HG02970 (cell line): ENCODE results near the gene FGF9.

ENCODE experiments used
- ATAC-seq: cut with Tn5 transposase; IDR thresholded peaks from one replicate; pipeline ENCODE4 v1.9.1; 2021; ENCODE audit warnings: mild to moderate bottlenecking, moderate library complexity, moderate number of reproducible peaks; ENCODE audit not compliant: unreplicated experiment, low FRiP score

Gene FGF9

DNA sequence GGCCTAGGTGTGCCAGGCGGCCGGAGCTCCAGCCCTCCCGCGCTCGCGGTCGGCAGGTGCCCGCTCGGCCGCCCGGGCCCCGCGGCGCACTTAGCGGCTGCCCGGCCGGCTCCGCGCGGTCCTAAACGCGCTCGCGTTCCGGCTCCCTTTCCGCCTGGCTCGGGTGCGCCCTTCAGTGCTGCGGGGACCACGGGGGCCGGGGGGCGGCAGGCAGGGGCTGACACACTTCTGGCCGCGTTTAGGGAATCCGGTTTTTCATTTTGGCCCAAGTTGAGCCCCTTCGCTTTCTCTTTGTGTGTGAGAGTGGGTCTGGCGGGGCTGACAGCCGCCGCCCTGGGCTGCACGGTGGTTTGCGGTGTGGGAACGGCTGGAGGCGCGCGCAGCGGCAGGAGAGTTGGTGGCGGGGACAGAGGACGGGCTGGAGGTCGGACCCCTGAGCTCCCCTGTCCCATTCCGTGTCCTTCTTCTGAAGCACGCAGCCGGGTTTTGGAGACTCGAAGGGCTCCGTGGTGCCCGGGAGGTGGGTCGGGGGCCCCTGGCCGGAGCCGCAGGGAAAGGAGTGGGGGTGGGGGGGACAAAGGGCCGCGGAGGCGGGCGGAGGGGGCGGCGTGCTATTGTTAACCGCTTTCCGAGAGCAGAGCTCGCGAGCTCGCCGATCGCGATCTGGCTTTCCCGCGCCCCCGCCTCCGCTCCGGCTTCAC lies 3.1 kb downstream of the FGF9 start:
- ATAC-seq = no peak

DNA sequence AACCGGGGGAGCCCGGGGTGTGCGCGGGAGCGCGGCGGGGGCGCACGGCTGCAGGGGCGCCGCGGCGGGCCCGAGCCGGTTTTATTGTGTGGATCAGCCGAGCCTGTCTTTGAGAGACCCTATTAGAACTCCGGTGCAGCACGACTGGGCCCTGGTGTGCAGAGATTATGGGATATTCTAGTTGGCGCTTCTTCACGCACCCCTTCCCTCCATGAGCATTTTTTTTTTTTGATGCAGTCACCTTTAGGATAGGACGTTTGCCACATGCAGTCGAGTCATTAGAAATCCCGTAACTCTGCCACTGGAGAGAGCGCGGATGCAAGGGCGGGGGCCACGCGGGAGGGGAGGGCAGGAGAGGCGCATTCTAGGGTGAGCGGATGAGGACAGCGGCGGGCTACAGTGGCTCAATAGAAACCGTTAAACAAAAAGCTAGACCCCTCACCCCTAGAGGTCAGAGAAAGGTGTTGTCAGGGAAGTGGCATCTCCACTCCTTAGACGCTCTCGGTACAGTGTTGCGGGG lies 3.7 kb downstream of the FGF9 start:
- ATAC-seq = no peak

DNA sequence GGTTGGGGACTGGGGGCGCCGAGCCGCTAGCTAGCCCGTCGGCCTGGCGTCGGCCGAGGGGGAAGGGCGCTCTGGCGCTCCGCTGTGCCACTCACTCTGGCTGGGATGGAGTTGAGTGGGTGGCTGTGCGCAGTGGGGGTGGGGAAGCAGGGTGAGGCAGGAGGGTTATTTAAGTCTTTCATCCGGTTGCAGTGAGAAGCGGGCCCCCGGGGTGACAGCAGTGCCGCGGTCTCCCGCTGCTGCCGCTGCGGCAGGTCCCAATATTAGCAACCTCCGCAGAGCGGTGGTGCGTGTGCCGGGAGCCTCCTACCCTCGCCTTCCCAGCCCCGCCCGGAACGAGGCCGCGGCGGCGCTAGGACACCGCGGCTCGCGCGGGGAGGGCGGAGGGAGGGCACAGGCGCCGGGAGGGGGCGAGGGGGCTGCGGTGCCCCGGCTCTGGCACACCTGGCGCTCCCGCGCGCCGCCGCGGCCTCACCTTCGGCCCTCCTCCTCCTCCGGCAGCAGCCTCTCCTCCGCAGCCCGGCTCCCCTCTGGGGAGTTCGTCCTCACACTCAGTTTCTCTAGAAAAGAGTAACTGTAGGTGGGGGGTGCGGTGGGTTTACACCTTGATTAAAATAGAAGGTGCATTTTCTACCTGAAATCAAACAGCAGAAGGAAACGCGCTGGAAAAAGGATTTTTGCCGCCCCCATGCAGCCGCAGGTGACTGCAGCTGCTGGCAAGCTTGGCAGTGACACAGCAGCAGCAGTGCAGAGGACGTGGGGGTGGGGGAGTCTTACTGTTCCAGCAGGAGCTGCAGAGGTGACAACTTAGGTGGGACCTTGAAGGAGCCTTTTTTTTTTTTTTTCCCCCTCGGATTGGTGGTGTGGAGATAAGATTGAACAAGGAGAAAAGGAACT lies 4.5 kb downstream of the FGF9 start:
- no peak for ATAC-seq

DNA sequence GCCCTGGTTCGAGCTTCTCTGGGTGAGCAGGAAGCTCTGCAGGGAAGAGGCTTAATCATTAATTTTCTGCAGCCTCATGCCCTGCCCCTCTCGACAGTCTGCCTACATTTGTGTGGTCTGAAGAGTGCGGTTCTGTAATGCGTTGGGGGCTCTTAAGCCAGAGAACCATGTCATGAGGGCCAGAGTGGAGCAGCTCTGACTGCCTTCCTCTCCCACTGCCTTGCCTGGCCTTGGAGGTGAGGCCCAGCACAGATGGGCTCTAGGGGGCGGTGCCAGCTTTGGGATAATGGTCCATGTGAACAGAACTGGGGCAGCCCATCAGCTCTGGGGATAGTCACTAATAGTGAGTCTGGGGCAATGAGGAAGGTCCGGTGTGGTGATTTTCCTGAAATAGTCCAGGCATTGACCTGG lies 5.7 kb downstream of the FGF9 start:
- no peak for ATAC-seq

DNA sequence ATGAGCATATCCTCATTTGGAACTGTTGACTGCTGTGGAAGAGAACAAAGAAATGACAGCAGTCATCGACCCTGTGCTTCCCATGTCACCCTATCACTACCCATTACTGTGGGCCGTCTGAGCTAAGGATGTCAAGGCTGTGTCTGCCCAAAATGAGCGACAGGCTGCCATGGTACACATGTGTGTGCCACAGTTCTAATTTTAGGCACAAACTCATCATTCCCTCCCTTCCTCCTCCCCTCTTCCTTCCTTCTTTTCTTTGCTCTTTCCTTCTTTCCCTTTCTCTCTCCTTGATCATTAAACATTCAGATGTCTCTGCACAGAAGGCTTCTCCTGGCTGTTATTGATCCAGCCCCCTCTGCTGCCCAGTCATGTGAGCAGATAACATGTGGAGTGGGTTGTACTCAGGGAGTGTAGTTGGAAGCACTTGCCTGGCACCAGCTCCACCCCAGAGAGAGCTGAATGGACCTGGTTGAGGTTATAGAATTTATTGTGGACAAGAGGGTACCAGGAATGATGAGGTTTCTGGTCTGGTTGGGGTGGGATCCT lies 6.3 kb downstream of the FGF9 start:
- no peak for ATAC-seq

DNA sequence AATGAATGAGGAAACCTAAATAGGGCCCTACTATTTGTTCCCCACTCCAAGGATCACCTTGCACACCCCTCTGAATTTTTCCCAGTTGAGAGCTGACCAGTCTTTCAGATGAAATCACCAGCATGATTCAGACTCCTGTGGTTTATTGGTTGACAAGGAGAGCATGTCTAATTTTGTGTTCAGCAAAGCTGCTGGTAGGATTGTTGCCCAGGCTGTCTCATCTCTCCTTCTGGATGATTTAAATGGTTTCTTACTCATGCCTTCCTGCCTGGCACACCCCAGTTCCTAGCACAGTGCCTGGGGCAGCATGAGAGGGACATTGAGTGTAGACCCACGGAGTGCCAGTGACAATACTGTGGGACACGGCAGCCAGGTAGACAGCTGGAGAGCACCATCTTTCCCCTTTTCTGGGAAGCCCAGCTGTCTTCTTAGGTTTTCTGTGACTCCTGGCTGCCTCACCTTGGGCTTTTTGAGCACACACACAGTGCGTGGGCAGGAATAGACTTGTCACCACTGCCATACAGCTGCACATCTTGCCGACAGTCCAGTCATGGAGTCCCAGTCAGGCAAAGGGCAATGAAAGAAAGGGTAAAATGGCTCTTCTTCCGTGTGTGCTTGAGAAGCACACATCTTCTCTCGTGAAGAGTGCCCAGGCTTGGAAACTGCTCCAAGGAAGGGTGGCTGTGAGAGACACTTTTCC lies 12.3 kb downstream of the FGF9 start:
- no peak for ATAC-seq

DNA sequence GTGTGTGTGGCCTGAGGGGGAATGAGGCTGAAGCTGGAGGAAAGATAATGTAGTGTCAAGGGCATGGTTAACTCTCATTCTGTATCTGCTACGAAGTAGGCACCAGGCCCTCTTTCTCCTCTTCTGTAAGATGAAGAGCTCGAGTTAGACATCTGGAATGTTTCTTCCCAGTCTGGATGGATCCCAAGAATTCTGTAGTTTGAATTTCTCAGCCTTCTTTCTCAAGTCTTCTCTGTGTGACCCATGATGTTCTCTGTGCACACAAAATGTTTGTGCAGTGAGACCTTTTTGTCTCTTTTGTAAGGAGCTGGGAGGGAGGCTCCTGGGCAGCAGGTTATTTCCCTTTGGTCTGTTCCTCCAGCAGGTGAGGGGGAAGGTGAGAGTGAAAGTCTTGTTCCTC lies 13.7 kb downstream of the FGF9 start:
- no peak for ATAC-seq

DNA sequence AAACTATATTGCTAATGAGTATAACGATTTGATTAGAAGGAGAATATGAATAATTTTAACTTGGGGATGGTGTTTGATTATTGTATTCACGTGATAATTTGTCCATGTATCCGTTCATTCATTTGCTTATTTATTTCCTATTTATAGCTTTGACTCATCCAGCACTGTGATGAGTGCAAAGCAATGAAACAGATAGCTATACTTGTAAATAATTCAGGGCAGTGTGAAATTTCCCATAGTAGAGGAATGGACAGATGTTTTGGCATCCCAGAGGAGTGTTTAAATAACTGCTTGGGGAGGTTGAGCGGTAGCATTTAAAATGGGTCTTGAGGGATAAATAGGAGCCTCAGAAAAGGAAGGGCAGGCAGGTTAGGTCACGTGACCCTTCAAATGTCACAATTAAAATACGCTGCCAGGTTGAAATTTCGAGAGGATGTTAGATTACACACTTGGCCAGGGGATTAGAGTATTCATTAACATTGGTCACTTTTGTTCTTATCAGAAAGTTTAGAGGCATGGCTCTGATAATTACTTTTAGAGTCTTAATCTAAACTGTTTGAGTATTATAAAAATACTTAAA lies 14.7 kb downstream of the FGF9 start:
- ATAC-seq = no peak

DNA sequence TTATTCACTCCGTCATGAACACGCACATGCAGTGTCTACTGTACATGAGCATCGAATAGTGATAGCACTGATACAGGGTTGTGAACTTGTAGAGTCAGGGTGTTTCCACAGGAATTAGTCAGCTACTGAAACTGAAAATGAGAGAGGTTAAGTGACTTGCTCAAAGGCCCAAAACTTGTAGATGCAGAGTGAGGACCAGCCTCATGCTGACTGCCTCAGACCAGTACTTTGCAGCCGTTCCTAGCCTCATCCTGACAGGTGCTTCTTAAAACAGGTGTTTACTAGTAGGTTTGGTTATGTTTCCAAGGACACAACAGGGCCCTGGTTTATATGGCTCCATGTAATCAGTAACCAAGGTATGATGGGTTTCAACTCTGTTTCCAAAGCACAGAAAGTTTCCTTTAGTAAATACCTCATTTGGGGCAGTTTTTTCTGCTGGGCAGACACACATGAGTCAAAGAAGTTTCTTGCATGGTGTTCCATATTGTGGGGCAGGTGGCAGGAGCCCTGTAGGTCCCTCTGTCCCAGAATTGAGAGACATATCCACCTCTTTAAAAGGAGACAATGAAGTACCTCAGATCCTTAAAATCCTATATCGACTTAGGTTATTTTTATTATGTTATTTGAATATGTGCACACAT lies 16.0 kb downstream of the FGF9 start:
- peak; percentile 82 for ATAC-seq

DNA sequence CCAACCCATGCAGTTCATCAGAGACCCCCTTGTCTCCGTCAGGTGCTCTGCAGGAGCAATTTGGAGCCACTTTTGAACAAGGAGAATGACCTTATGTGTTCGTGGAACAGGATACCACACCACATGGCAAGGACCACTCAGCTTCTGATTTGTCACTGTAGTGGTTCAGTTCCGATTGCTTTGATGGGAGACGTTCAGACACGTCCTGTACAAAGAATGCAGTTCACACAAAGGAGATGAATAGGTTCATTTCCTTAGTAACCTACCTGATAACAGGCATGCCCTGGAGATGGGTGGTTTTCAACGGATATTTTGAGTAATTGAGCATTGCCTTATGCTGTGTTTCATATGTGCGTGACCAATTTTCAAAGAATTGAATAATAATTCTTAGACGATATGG lies 17.2 kb downstream of the FGF9 start:
- no peak for ATAC-seq

DNA sequence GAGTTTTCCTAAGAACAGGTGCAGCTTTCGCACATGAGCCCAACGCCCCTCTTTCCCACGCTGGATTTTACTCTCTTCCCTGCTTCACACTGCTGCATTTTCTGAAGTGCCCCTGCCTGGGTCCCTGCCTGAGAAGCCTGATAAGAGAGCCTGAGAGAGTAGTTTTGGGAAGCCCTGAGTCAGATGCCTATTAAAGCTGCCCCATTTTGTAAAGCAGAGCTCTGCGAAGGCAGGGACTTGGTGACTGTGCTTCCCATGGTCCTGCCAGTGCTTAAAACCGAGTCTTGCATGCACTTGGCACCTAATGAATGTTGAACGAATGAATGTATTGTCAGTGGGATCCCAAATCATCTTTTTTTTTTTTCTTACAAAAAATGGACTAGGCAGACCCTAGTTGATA lies 18.2 kb downstream of the FGF9 start:
- ATAC-seq = no peak

DNA sequence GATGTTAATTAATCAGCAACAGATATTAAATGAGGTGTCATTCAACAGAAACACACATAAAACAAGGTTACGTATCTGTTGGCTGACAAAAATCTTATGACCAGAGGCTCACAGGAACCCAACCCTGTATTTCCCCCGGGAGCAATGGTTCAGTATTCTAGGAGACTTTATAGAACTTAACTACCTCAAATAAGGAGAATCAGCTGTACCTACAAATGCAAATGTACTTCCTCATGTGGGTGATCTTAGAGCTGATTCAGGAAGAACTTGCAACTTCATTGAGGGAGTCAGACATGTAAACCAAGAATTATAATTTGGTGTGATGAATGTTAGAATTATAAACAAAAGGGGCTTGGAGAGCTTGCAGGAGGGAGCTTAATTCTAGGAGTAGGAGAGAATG lies 20.1 kb downstream of the FGF9 start:
- ATAC-seq = no peak

DNA sequence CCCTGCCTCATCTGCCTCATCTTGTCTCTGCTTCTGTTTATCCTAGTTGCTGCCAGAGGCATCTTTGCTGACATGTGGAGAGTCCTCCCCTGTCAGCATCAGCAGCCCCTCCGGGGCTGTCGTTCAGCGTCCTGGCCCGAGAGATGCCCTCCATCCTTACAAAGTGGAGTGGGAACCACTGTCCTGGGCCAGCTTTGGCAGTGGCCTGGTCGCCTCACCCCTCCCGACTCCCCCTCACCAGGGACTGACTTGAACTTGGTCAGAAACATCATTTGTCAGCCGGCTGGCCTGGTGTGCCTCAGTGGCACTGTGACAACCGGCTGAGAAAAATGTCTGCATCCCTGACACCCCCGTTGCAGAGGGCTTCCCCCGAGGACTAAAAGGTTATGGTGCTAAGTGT lies 20.6 kb downstream of the FGF9 start:
- ATAC-seq = no peak

DNA sequence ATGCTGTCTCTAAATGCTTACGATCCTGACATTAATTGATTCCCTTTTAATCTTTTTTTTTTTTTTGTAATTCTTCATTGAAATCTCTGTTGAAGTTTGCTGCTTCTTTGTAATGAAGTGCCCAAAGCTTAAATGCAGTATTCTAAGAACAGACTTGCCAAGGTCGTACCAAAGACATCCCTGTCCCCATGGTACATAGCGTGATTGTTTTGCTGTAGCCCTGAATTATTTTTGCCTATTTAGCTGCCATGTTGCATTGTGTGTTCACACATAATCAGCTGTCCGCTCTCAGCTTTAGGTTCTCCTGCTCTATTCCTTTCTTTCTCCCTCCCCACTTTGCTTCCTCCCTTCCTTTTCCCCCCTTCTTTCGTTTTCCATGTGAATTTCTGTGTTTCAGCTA lies 21.1 kb downstream of the FGF9 start:
- ATAC-seq = no peak

DNA sequence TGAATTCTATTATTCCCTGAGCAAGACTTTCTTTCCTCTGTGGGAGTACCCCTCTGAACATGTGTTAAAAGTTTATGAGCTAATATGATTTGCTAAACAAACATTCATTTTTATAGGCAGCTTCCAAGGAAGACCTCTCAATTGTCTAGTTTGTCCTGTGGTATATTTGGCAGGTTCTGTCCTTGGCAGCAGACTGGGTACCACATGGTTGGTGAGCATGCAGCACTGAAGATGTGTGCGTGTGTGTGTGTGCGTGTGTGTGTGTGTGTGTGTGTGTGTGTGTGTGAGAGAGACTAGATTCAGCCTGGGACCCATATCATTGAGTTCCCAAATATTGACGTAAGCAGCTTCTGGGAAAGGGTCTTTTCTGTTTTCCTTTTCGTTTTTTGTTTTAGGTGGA lies 24.0 kb downstream of the FGF9 start:
- no peak for ATAC-seq

DNA sequence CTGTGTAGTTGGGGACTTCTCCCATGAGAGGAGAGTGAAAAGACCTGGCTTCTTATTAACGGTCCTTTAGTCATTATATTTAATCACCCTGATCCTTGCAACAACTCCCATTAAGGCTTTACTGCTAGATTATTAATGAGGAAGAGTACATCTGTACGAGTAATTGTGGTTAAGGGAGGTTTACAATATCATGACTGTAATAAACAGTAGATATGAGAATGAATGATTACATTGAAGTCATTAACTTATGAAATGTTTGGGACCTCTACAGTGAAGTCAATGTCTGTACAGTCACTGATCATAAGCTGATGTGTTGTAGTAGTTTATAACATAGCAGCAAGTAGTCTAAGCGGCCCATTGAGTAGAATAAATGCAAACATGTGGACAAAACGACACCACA lies 24.7 kb downstream of the FGF9 start:
- ATAC-seq = no peak

DNA sequence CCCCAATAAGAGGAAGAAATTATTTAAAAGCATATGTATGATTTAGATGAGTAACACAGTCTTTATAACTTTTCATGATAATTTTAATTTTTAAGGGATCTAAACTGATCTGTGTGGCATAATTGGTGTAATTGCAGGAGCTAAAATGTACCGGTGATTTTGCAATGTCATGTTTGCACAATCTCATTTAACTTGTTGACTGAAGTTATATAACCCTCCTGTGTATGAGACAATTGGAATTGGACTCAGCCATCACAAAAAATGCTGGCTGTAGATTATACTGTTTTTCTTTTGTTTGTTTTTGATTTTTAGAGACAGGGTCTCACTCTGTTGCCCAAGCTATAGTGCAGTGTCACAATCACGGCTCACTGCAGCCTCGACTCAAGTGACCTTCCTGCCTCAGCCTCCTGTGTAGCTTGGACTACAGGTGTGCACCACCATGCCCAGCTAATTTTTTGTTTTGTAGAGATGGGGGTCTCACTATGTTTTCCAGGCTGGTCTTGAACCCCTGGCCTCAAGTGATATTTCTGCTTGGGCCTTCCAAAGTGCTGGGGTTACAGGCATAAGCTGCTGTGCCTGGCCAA lies 26.1 kb downstream of the FGF9 start:
- ATAC-seq = no peak

DNA sequence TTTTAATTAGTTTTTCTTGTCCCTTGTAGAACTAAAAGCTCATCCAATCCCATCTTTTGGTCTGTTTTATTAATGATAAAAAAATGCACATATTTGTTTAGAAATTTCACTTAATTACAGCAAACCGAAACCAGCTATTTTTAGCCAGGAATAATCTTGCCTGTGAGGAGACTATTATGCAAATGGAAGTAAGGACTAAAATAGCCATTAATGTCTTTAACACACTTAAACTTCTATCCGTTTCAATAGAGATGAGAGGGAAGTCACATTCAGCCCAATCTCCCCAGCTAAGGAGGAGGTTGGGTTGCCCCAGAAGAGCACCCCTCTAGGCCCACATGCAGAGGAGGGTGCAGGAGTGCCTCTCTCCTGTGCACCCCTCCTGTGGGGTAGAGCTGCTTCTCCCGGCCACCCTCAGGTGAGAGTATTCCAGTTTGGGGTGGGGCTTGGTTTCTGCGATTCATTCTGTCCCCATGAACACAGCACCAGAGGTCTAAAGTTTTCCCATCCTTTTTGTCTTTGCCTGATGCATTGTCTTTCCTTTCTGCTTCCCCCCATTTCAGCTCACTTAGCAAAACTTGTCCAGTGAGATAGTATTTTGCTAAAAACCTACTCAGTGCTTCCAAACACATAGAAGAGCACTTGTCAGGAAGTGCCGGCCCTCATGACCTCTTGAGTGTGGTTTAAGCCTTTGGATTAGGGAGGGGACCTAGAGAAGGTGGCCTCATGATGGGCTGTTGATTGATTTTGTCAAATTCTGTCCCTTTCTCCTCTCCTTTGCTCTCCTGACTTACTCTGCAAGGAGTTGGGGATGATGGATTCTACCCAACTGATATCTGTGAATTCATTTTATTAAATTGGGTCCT lies 28.2 kb downstream of the FGF9 start:
- ATAC-seq = no peak

DNA sequence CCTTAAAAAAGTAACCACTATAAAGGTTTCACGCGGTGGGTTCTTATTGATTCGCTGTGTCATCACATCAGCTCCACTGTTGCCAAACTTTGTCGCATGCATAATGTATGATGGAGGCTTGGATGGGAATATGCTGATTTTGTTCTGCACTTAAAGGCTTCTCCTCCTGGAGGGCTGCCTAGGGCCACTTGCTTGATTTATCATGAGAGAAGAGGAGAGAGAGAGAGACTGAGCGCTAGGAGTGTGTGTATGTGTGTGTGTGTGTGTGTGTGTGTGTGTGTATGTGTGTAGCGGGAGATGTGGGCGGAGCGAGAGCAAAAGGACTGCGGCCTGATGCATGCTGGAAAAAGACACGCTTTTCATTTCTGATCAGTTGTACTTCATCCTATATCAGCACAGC lies 30.6 kb downstream of the FGF9 start:
- no peak for ATAC-seq
